K562 (cell line): Measurements from ENCODE around the gene AGR2. TPM values are rescaled to one million over a fixed set of nuclear protein-coding genes. Genes with fewer than 3 reads are reported as not detected.

Source experiments
- ATAC-seq: fragments of 200-7000 bp; cut with Tn5 transposase; 3 replicates; pipeline ENCODE4 v1.9.1; 2020; ENCODE audit warnings: moderate library complexity
- BruUV-seq: library from RNA; stranded (reverse); fragments of 400-500 nt; replicated peaks from 2 replicates; lab custom pipeline; 2021; lab: Mats Ljungman, UMichigan
- CTCF ChIA-PET: fragments of 300-600 bp; formaldehyde crosslinking; extraction: SDS; loops from one replicate; lab custom pipeline; 2021; ENCODE audit warnings: low intra/inter-chr PET ratio; lab: Yijun Ruan, JAX
- POLR2A ChIA-PET: fragments of 300-600, 350-650 bp; sonication (Branson Sonifier 250); formaldehyde crosslinking; extraction: SDS; loops from one replicate; lab custom pipeline; 2021; ENCODE audit warnings: antibody characterized with exemption, inconsistent platforms; lab: Yijun Ruan, JAX
- DNase-seq, 4 experiments: peaks; one replicate each; pipeline versions ENCODE4 v3.0.0 to v3.0.0-alpha.2; 2011 to 2018; ENCODE audit warnings: low spot score in 3 of 4, mixed read lengths in 3 of 4; ENCODE audit errors: extremely low read depth in 1 of 4
- FAIRE-seq: peaks from 2 replicates; lab custom pipeline; 2011; peaks lifted over from hg19 to GRCh38; lab: Jason Lieb, UNC
- H2AFZ ChIP-seq: 2 replicates; pipeline ENCODE4 v1.6.0; 2011; ENCODE audit warnings: low read depth, low read length, control low read depth, inconsistent platforms
- H3K27ac ChIP-seq: fragments of 200-600 bp; 3 replicates; pipeline ENCODE4 v1.8.0; 2011; ENCODE audit warnings: low read depth, mild to moderate bottlenecking, control low read depth, inconsistent platforms, low read length, moderate library complexity, mixed read lengths; ENCODE audit errors: extremely low read depth
- H3K27me3 ChIP-seq, 2 experiments: fragments of 300-600 bp in 1 of 2; 2 replicates in 1 of 2; 3 replicates in 1 of 2; pipeline versions ENCODE4 v1.6.0 to v1.8.0; 2011; ENCODE audit warnings: inconsistent platforms in 2 of 2, low read length in 2 of 2, mild to moderate bottlenecking in 1 of 2, mixed read lengths in 1 of 2, moderate library complexity in 1 of 2; ENCODE audit not compliant: control insufficient read depth in 2 of 2, insufficient read depth in 2 of 2
- H3K36me3 ChIP-seq: fragments of 300-600 bp; 3 replicates; pipeline ENCODE4 v1.8.0; 2011; ENCODE audit warnings: mild to moderate bottlenecking, low read length, inconsistent platforms; ENCODE audit not compliant: control insufficient read depth, insufficient read depth
- H3K4me1 ChIP-seq, 2 experiments: fragments of 200-600 bp in 1 of 2; replicated peaks in 1 of 2; 2 replicates in 1 of 2; 3 replicates in 1 of 2; pipeline versions ENCODE4 v1.5.1 to v1.8.0; 2011; ENCODE audit warnings: inconsistent platforms in 2 of 2, low read length in 2 of 2, mild to moderate bottlenecking in 1 of 2, mixed read lengths in 1 of 2, moderate library complexity in 1 of 2; ENCODE audit not compliant: control insufficient read depth in 2 of 2, insufficient read depth in 2 of 2
- H3K4me2 ChIP-seq: 2 replicates; pipeline ENCODE4 v1.6.1; 2011; ENCODE audit warnings: low read length, control low read depth, inconsistent platforms, mixed read lengths; ENCODE audit not compliant: insufficient read depth
- H3K4me3 ChIP-seq: fragments of 200-600 bp; sonication (generic), shearing (Covaris generic); 2 replicates; pipeline ENCODE4 v1.5.1; 2016; ENCODE audit warnings: control low read depth, inconsistent platforms
- H3K79me2 ChIP-seq: fragments of 200-600 bp; 3 replicates; pipeline ENCODE4 v1.8.0; 2011; ENCODE audit warnings: low read length, inconsistent platforms; ENCODE audit not compliant: control insufficient read depth, insufficient read depth
- H3K9ac ChIP-seq, 2 experiments: 2 replicates each; pipeline versions ENCODE4 v1.6.0 to v1.6.1; 2011; ENCODE audit warnings: low read depth in 2 of 2, low read length in 2 of 2, control low read depth in 1 of 2, inconsistent platforms in 1 of 2, mild to moderate bottlenecking in 1 of 2, mixed read lengths in 1 of 2; ENCODE audit not compliant: insufficient read depth in 1 of 2
- H3K9me1 ChIP-seq: one replicate; pipeline ENCODE4 v1.6.0; 2011; ENCODE audit warnings: inconsistent platforms, mild to moderate bottlenecking, low read length, moderate library complexity; ENCODE audit not compliant: control insufficient read depth, insufficient read depth
- H3K9me3 ChIP-seq: replicated peaks from 2 replicates; pipeline ENCODE4 v1.5.1; 2011; ENCODE audit warnings: low read depth, low read length, inconsistent platforms; ENCODE audit not compliant: control insufficient read depth, insufficient read depth
- H4K20me1 ChIP-seq: replicated peaks from 2 replicates; pipeline ENCODE4 v1.6.1; 2011; ENCODE audit warnings: low read length, inconsistent platforms, mixed read lengths; ENCODE audit not compliant: control insufficient read depth, insufficient read depth
- AFF1 ChIP-seq, 2 experiments: fragments of 450-650 bp; IDR thresholded peaks; 2 replicates each; pipeline ENCODE4 v1.6.1; 2018; ENCODE audit warnings: mild to moderate bottlenecking in 2 of 2, low read depth in 1 of 2; ENCODE audit not compliant: partially characterized antibody in 2 of 2
- ATF7 ChIP-seq: fragments of 450-650 bp; IDR thresholded peaks from 2 replicates; pipeline ENCODE4 v1.7.1; 2014; ENCODE audit warnings: mild to moderate bottlenecking, moderate library complexity
- CSDE1 ChIP-seq, 2 experiments: fragments of 450-650 bp; IDR thresholded peaks; 2 replicates each; pipeline ENCODE4 v1.6.1; 2016; ENCODE audit warnings: mild to moderate bottlenecking in 1 of 2
- EP300 ChIP-seq: IDR thresholded peaks from 2 replicates; pipeline ENCODE4 v1.6.1; 2012; ENCODE audit warnings: low read length, improper control_type of control experiment
- MTA2 ChIP-seq: fragments of 450-650 bp; IDR thresholded peaks from 2 replicates; pipeline ENCODE4 v1.6.1; 2016; ENCODE audit warnings: low read depth
- RFX5 ChIP-seq: IDR thresholded peaks from 2 replicates; pipeline ENCODE4 v1.6.1; 2011; ENCODE audit warnings: low read depth, mild to moderate bottlenecking, improper control_type of control experiment, low read length
- SOX6 ChIP-seq: fragments of 450-650 bp; IDR thresholded peaks from 2 replicates; pipeline ENCODE4 v1.6.1; 2014; ENCODE audit warnings: mild to moderate bottlenecking
- ZNF140 ChIP-seq: fragments of 250-450 bp; sonication (Bioruptor Pico); IDR thresholded peaks from 2 replicates; pipeline ENCODE4 v1.8.0; 2021; ENCODE audit warnings: moderate library complexity, mild to moderate bottlenecking, inconsistent platforms
- WGBS: fragments of 100-300 bp; shearing (Covaris generic); methylation state at CpG from one replicate; pipeline ENCODE4 v1.1.6; 2016; ENCODE audit warnings: low coverage, mixed read lengths; ENCODE audit not compliant: insufficient coverage; ENCODE audit errors: missing lambda C conversion rate; 5-methylcytosine and 5-hydroxymethylcytosine counted together
- in situ Hi-C: fragments of 300-500 bp; cut with MboI; formaldehyde crosslinking; loops from 4 replicates; pipeline ENCODE4 v1.15.0; 2018; ENCODE audit warnings: inconsistent platforms, mixed read lengths
- intact Hi-C: fragments of 100-400 bp; cut with micrococcal nuclease; formaldehyde crosslinking; loops from 2 replicates; pipeline ENCODE4 v1.14.2; 2022
- polyA plus RNA-seq, 8 experiments: library from polyadenylated mRNA; depleted of rRNA in 4 of 8; stranded (reverse) in 5 of 8; unstranded in 3 of 8; fragments of >200 nt; fragmentation: Nextera tagmentation in 2 of 8; fragmentation: Illumina TruSeq in 1 of 8; extraction: Ambion mirVana in 2 of 8; extraction: Trizol in 1 of 8; gene quantifications; 2 replicates each; pipeline versions ENCODE4 v1.2.1 to v1.2.3, GENCODE V29; 2011 to 2014; ENCODE audit warnings: inconsistent platforms in 1 of 8, missing spikeins in 1 of 8
- total RNA-seq, 7 experiments: library from RNA; depleted of rRNA in 6 of 7; stranded (reverse); fragments of >200 nt in 6 of 7; fragmentation: Illumina TruSeq in 2 of 7; extraction: Trizol in 2 of 7; gene quantifications; 2 replicates each; pipeline versions ENCODE4 v1.2.1 to v1.2.3, GENCODE V29; 2011 to 2021; ENCODE audit warnings: low replicate concordance in 1 of 7
- TF ChIP-seq, protein P1 (sequence below): sonication (generic); formaldehyde crosslinking; IDR thresholded peaks from 2 replicates; pipeline ENCODE4 v1.8.0; 2022; ENCODE audit warnings: missing genetic modification reagents, mild to moderate bottlenecking, borderline replicate concordance

Gene AGR2
- total and polyA plus RNA-seq, 9 of the 15 experiments (the other 6 are each of a cell fraction or from before 2014, with no cell fraction given) = 0.66 TPM; not detected in 8

DNA sequence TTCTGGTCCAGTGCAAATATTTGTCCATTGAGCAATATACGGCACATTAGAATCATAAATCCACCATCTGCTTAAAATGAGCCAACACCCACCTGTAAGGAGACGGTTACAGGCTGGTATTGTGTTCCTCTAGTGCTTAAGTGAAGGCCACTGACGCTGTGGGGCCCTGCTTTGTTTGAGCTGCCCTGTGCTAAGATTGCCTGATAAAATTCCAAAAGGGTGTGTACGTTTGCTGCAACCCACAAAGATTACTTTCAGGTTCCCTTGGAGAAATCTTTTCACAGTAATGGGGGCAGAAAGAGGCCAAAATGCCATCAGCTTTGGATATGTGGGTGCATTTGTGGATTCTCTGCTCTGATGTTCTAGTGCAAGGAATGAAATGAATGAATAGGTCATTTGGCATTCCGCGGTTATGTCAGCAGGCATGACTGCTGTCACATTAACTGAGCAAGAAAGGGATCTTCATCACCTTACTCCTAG is 42.6 kb upstream of the AGR2 start:
- ATAC-seq (peak; percentile 77), DNase-seq (peak in 2 of 4 experiments; percentile 13 to 33), FAIRE-seq (no peak)
- no peak overlapping the region for H3K9ac ChIP-seq
- H2AFZ ChIP-seq = no peak overlapping the region
- peaks cover 12 to 16% of the 10 kb centered on the region in 2 experiments; a peak in 3 of 5 replicates for H3K27me3 ChIP-seq
- BruUV-seq = no TSS peak
- no peaks in the 10 kb centered on the region for H3K9me1 ChIP-seq
- H3K36me3 ChIP-seq = no peaks in the 10 kb centered on the region
- 8% methylated on average over 6 of the region's 6 CpGs for WGBS
- H3K4me2 ChIP-seq = no peak overlapping the region
- H3K27ac ChIP-seq = no peak overlapping the region
- CTCF ChIA-PET = interaction anchor here (0.6 kb wide), 1 partner anchor 135 kb away, joined by 3 read pairs; no protein-coding TSS in a partner anchor
- H3K4me1 ChIP-seq = peaks cover 0 to 8% of the 10 kb centered on the region in 2 experiments; a peak in 1 of 5 replicates
- no peak overlapping the region for H3K4me3 ChIP-seq
- H3K79me2 ChIP-seq = no peaks in the 10 kb centered on the region
- H3K9me3 ChIP-seq = no peaks in the 10 kb centered on the region
- intact Hi-C loops (no loop called here), in situ Hi-C loops (no loop called here)
- no peaks in the 10 kb centered on the region for H4K20me1 ChIP-seq
- POLR2A ChIA-PET = no interaction called here
- TF ChIP-seq AFF1 (IDR thresholded peaks at IDR 0.05; ENCODE audit: low read depth in 1 of 2, partially characterized antibody in 2 of 2) (no peak), MTA2 (no peak), ZNF140 (no peak), ATF7 (no peak), EP300 (no peak), RFX5 (no peak), CSDE1 (IDR thresholded peaks at IDR 0.05) (no peak), SOX6 (peak; percentile 27; the same call in 1 of the 2 replicates)
- TF ChIP-seq, protein P1, sequence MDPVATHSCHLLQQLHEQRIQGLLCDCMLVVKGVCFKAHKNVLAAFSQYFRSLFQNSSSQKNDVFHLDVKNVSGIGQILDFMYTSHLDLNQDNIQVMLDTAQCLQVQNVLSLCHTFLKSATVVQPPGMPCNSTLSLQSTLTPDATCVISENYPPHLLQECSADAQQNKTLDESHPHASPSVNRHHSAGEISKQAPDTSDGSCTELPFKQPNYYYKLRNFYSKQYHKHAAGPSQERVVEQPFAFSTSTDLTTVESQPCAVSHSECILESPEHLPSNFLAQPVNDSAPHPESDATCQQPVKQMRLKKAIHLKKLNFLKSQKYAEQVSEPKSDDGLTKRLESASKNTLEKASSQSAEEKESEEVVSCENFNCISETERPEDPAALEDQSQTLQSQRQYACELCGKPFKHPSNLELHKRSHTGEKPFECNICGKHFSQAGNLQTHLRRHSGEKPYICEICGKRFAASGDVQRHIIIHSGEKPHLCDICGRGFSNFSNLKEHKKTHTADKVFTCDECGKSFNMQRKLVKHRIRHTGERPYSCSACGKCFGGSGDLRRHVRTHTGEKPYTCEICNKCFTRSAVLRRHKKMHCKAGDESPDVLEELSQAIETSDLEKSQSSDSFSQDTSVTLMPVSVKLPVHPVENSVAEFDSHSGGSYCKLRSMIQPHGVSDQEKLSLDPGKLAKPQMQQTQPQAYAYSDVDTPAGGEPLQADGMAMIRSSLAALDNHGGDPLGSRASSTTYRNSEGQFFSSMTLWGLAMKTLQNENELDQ (CRISPR knock-in tag) = no peak
